ENCODE data around the gene IL22.

IL22 gene

GRCh38 chr12:68281322-68282077 lies 28.1 kb upstream of the IL22 start:
- Histone ChIP-seq H3K27me3 (ENCODE audit: control insufficient read depth, insufficient read depth, low read length) (no peaks in the 10 kb centered on the region), H3K4me3 (ENCODE audit: low read length) (no peak overlapping the region), H3K36me3 (ENCODE audit: control insufficient read depth, insufficient read depth, low read length) (no peaks in the 10 kb centered on the region), H3K27ac (ENCODE audit: low read length) (no peak overlapping the region), H3K4me1 (ENCODE audit: control insufficient read depth, insufficient read depth, low read length) (no peaks in the 10 kb centered on the region), H3K9me3 (ENCODE audit: control insufficient read depth, insufficient read depth, low read length) (no peaks in the 10 kb centered on the region)
- WGBS (ENCODE audit: insufficient coverage, insufficient read length) = no CpG with 5 or more reads among the region's 4 CpGs
- DNase-seq (ENCODE audit: low read depth, low spot score) = no peak

GRCh38 chr12:68280240-68280639 lies 26.8 kb upstream of the IL22 start:
- no peak overlapping the region for H3K4me3 ChIP-seq (ENCODE audit: low read length)
- no peak overlapping the region for H3K27ac ChIP-seq (ENCODE audit: low read length)
- WGBS (ENCODE audit: insufficient coverage, insufficient read length) = no CpG with 5 or more reads among the region's 2 CpGs

GRCh38 chr12:68279227-68280054 lies 26.0 kb upstream of the IL22 start:
- no CpG with 5 or more reads among the region's 5 CpGs for WGBS (ENCODE audit: insufficient coverage, insufficient read length)
- H3K4me1 ChIP-seq (ENCODE audit: control insufficient read depth, insufficient read depth, low read length) = no peaks in the 10 kb centered on the region
- no peak overlapping the region for H3K4me3 ChIP-seq (ENCODE audit: low read length)
- DNase-seq (ENCODE audit: low read depth, low spot score) = no peak
- H3K27ac ChIP-seq (ENCODE audit: low read length) = no peak overlapping the region
- no peaks in the 10 kb centered on the region for H3K36me3 ChIP-seq (ENCODE audit: control insufficient read depth, insufficient read depth, low read length)
- no peaks in the 10 kb centered on the region for H3K9me3 ChIP-seq (ENCODE audit: control insufficient read depth, insufficient read depth, low read length)
- H3K27me3 ChIP-seq (ENCODE audit: control insufficient read depth, insufficient read depth, low read length) = no peaks in the 10 kb centered on the region

More at GRCh38 chr12:68280240-68280639, 26.8 kb upstream of the IL22 start:
- no peaks in the 10 kb centered on the region for H3K4me1 ChIP-seq (ENCODE audit: control insufficient read depth, insufficient read depth, low read length)
- H3K27me3 ChIP-seq (ENCODE audit: control insufficient read depth, insufficient read depth, low read length) = no peaks in the 10 kb centered on the region
- no peak for DNase-seq (ENCODE audit: low read depth, low spot score)
- no peaks in the 10 kb centered on the region for H3K9me3 ChIP-seq (ENCODE audit: control insufficient read depth, insufficient read depth, low read length)
- no peaks in the 10 kb centered on the region for H3K36me3 ChIP-seq (ENCODE audit: control insufficient read depth, insufficient read depth, low read length)

GRCh38 chr12:68276402-68276930 lies 23.1 kb upstream of the IL22 start:
- H3K36me3 ChIP-seq (ENCODE audit: control insufficient read depth, insufficient read depth, low read length) = no peaks in the 10 kb centered on the region
- H3K27ac ChIP-seq (ENCODE audit: low read length) = no peak overlapping the region
- WGBS (ENCODE audit: insufficient coverage, insufficient read length) = 100% methylated on average over 2 of the region's 6 CpGs
- no peaks in the 10 kb centered on the region for H3K4me1 ChIP-seq (ENCODE audit: control insufficient read depth, insufficient read depth, low read length)
- no peaks in the 10 kb centered on the region for H3K9me3 ChIP-seq (ENCODE audit: control insufficient read depth, insufficient read depth, low read length)
- no peak for DNase-seq (ENCODE audit: low read depth, low spot score)
- no peak overlapping the region for H3K4me3 ChIP-seq (ENCODE audit: low read length)
- no peaks in the 10 kb centered on the region for H3K27me3 ChIP-seq (ENCODE audit: control insufficient read depth, insufficient read depth, low read length)

- no peak for DNase-seq (ENCODE audit: low read depth, low spot score)
- Histone ChIP-seq H3K4me1 (ENCODE audit: control insufficient read depth, insufficient read depth, low read length) (no peaks in the 10 kb centered on the region), H3K27me3 (ENCODE audit: control insufficient read depth, insufficient read depth, low read length) (no peaks in the 10 kb centered on the region), H3K4me3 (ENCODE audit: low read length) (no peak overlapping the region), H3K27ac (ENCODE audit: low read length) (no peak overlapping the region), H3K36me3 (ENCODE audit: control insufficient read depth, insufficient read depth, low read length) (no peaks in the 10 kb centered on the region), H3K9me3 (ENCODE audit: control insufficient read depth, insufficient read depth, low read length) (no peaks in the 10 kb centered on the region)
Measured at GRCh38 chr12:68272732-68273131, 19.3 kb upstream of the IL22 start.

- Histone ChIP-seq H3K27me3 (ENCODE audit: control insufficient read depth, insufficient read depth, low read length) (no peaks in the 10 kb centered on the region), H3K4me1 (ENCODE audit: control insufficient read depth, insufficient read depth, low read length) (no peaks in the 10 kb centered on the region), H3K27ac (ENCODE audit: low read length) (no peak overlapping the region), H3K4me3 (ENCODE audit: low read length) (no peak overlapping the region), H3K9me3 (ENCODE audit: control insufficient read depth, insufficient read depth, low read length) (no peaks in the 10 kb centered on the region), H3K36me3 (ENCODE audit: control insufficient read depth, insufficient read depth, low read length) (no peaks in the 10 kb centered on the region)
- no peak for DNase-seq (ENCODE audit: low read depth, low spot score)
- no CpG with 5 or more reads among the region's 8 CpGs for WGBS (ENCODE audit: insufficient coverage, insufficient read length)
Measured at GRCh38 chr12:68271346-68271745, 17.9 kb upstream of the IL22 start.

- H3K27me3 ChIP-seq (ENCODE audit: control insufficient read depth, insufficient read depth, low read length) = no peaks in the 10 kb centered on the region
- no peaks in the 10 kb centered on the region for H3K9me3 ChIP-seq (ENCODE audit: control insufficient read depth, insufficient read depth, low read length)
- H3K4me1 ChIP-seq (ENCODE audit: control insufficient read depth, insufficient read depth, low read length) = no peaks in the 10 kb centered on the region
- no peak overlapping the region for H3K4me3 ChIP-seq (ENCODE audit: low read length)
- H3K27ac ChIP-seq (ENCODE audit: low read length) = no peak overlapping the region
- H3K36me3 ChIP-seq (ENCODE audit: control insufficient read depth, insufficient read depth, low read length) = no peaks in the 10 kb centered on the region
- no peak for DNase-seq (ENCODE audit: low read depth, low spot score)
- WGBS (ENCODE audit: insufficient coverage, insufficient read length) = no CpG with 5 or more reads among the region's 3 CpGs
Measured at GRCh38 chr12:68270358-68270757, 17.0 kb upstream of the IL22 start.

DNA sequence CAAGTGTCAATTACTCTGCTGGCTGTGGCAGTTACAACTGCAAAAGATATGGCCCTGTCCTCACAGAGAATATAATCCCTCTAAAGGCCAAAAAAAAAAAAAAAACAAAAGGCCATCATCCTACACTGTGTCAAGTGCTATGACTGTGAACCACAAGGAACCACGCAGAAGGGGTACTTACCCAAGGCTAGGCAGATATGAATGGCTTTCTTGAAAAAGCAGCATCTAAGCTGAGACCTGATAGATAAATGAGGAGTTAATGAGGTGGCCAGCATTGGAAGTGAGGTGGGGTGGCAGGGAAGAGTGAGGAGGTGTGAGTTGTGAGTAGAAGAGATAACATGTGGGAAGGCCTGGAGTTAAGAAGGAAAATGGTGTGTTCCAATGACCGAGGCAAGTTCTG lies 16.4 kb upstream of the IL22 start:
- Histone ChIP-seq H3K36me3 (ENCODE audit: control insufficient read depth, insufficient read depth, low read length) (no peaks in the 10 kb centered on the region), H3K4me3 (ENCODE audit: low read length) (no peak overlapping the region), H3K9me3 (ENCODE audit: control insufficient read depth, insufficient read depth, low read length) (no peaks in the 10 kb centered on the region), H3K4me1 (ENCODE audit: control insufficient read depth, insufficient read depth, low read length) (no peaks in the 10 kb centered on the region), H3K27ac (ENCODE audit: low read length) (no peak overlapping the region), H3K27me3 (ENCODE audit: control insufficient read depth, insufficient read depth, low read length) (no peaks in the 10 kb centered on the region)
- DNase-seq (ENCODE audit: low read depth, low spot score) = no peak
- WGBS (ENCODE audit: insufficient coverage, insufficient read length) = no CpG with 5 or more reads among the region's 2 CpGs

DNA sequence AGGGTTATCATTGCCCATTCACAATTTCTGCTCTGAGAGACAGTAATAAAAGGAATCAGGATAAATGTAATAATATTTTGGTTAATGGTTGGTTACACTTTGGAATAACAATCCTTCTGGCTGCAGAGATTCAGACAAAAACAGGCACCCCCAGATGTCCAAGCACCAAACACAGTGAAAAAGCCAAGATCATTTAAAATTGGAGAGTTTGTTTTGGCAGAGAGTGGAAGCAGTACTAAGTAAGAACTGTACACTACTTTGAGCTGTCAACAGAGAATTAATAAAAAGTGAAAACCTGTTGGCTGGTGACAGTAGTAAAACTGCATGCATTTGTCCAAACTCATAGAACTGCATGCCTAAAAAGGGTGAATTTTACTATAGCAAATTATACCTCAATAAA lies 15.6 kb upstream of the IL22 start:
- Histone ChIP-seq H3K36me3 (ENCODE audit: control insufficient read depth, insufficient read depth, low read length) (no peaks in the 10 kb centered on the region), H3K27ac (ENCODE audit: low read length) (no peak overlapping the region), H3K27me3 (ENCODE audit: control insufficient read depth, insufficient read depth, low read length) (no peaks in the 10 kb centered on the region), H3K4me3 (ENCODE audit: low read length) (no peak overlapping the region), H3K4me1 (ENCODE audit: control insufficient read depth, insufficient read depth, low read length) (no peaks in the 10 kb centered on the region), H3K9me3 (ENCODE audit: control insufficient read depth, insufficient read depth, low read length) (no peaks in the 10 kb centered on the region)
- no peak for DNase-seq (ENCODE audit: low read depth, low spot score)

DNA sequence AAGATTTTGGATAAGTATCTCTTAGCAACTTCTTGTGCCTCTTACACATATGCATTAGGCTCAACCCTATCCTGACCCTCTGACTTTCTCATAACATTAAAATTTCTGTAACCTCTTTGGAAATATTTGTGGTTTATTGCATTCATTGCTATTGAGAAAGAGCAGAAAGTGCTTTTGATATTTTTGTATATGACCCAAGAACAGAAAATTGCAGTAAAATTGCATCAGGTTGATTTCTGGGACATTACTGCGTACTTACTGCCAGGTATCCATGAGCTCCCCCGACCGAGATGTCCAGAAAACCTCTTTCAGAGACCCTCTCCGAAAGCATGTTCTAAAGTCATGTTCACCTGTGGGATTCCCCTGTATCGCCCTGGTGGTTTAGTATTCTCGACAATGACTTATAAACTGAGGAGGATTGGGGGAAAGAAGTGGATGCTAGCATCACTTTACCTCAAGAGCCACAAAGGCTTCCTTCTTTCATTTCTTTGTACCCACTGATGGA lies 14.5 kb upstream of the IL22 start:
- WGBS (ENCODE audit: insufficient coverage, insufficient read length) = no CpG with 5 or more reads among the region's 6 CpGs
- no peaks in the 10 kb centered on the region for H3K4me1 ChIP-seq (ENCODE audit: control insufficient read depth, insufficient read depth, low read length)
- no peak overlapping the region for H3K27ac ChIP-seq (ENCODE audit: low read length)
- no peaks in the 10 kb centered on the region for H3K9me3 ChIP-seq (ENCODE audit: control insufficient read depth, insufficient read depth, low read length)
- no peaks in the 10 kb centered on the region for H3K36me3 ChIP-seq (ENCODE audit: control insufficient read depth, insufficient read depth, low read length)
- H3K27me3 ChIP-seq (ENCODE audit: control insufficient read depth, insufficient read depth, low read length) = no peaks in the 10 kb centered on the region
- H3K4me3 ChIP-seq (ENCODE audit: low read length) = no peak overlapping the region
- DNase-seq (ENCODE audit: low read depth, low spot score) = no peak
